HG03457 (cell line): ENCODE data around the gene ANKRD6.

Source experiments
- ATAC-seq: cut with Tn5 transposase; IDR thresholded peaks from one replicate; pipeline ENCODE4 v1.9.1; 2021; ENCODE audit warnings: moderate number of reproducible peaks; ENCODE audit not compliant: unreplicated experiment

Gene ANKRD6

DNA sequence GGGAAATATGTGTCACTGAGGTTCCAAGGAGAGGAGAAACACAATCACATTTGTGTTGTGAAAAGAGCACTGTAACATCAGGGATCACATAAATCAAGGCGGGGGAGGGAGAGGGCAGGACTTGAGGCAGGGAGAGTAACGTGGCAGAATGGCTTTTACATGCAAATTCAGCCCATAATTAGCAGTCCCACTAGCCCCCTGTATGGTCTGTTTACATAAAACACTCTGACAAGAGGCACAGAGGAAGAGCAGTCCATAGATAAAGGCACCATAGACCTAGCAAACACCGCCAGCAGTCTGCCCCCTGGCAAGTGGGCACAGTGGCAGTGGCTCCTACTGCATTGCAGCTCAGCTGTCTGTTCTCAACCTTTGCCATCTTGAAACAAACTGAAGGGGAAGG, 122.9 kb downstream of the ANKRD6 start:
- ATAC-seq, result no peak

GRCh38 chr6:89559487-89559886, 126.5 kb downstream of the ANKRD6 start:
- no peak for ATAC-seq

DNA sequence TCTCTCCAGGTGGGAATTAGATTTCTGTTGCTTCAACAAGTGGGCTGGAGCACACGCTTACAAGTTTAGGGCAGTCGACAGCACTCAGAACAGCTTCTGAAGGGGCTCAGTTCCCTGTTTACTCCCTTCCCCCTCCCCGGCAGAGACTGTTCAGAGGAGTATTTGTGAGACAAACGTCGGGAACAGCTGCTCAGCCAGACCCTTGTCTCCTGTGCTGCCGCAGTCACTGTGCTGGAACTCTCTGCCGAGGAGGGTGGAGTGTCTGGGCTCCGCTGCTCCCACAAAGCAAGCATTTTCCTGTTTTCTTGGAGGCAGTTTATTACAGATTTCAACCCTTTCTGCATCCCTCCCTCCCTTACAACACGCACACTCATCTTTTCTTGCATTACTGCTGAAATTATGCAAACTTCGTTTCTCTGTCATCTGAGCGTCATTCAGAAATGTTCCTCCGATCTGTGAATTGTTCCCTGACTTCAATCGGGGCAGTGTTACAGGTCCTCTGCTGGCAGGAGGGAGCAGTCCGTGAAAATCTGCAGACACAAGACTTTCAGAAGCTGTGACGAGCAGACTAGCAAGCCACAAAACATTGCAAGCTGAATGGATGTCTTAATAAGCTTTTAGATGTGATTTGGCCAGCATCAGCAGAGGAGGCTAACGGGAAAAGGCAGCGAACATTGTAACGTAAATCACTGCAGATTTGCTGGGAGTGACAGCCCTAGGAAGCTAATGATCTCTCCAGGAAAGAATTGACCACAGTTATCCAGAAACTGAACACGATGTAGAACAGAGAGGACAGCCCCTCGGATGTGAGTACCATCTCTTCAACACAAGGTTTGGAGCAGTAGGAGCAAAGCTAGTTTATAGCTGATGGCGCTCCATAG, 129.4 kb downstream of the ANKRD6 start:
- ATAC-seq, result no peak

- no peak for ATAC-seq
These were observed 130.9 kb downstream of the ANKRD6 start for GRCh38 chr6:89563866-89564265.

DNA sequence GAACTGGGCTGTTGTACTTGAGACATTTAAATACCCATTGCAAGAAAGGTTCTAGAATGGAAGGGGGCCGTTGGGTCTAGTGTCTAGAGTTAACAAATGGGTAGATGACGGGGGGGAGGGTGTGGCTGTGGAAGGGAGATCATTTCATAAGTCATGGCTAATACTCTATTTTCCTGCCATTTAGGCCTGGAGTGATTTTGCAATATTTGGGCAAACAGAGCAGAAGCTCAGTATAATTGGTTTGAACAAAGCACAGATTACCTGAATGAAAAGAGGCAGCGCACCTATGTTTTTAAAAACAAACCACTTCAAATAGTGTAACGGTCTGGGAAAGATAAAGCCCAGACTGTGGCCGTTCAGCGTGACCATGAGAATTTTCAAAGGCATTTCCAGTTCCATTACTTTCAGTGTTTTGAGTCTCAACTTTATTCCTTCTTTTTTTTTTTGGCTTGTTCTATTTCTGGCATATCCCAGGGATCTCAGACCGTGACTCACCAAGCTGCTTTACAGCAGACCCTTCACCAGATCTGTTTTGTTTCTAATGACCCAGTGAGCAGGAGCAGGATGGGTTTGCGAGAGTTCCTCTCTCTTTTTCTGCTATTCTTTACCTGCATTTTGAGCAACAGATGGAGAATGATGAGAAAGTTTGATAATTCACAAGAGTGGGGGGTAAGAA, 131.9 kb downstream of the ANKRD6 start:
- no peak for ATAC-seq

DNA sequence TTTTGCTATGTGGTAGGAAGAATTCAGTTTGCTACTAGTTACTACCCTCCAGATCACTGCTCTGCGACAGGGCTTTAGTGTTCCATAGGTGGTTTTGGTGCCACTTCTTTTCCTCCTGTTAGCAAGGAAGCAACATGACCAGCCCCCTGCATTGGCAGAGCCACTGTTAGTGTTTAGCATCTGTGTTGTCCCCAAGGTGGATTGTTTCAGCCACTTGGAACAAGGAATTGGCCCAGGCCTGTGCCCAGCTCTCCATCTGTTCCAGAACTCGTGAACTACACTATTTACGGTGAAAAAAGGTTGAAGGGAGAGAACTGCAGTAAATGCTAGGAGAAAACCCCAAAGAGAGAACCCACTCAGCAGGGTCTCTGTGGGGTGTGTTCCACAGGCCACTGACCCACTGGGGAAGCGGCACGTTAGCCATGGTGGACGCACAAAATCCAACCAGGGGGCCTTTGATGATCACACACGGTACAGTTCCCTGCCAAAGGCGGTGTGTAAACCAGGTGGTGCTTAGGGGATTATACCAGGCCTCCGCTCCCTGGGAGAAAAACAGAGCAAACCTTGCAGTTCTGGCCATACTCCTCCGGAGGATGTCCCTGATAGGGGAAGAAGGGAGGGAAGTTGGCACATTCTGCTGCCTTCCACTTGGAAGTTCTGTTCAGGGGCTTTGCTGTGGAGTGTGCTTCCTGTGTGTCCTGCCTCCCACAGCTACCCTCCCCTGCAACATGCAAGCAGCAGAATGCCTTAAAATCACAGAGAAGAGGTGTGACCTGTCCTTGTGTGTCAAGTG, 133.3 kb downstream of the ANKRD6 start:
- ATAC-seq, result no peak

DNA sequence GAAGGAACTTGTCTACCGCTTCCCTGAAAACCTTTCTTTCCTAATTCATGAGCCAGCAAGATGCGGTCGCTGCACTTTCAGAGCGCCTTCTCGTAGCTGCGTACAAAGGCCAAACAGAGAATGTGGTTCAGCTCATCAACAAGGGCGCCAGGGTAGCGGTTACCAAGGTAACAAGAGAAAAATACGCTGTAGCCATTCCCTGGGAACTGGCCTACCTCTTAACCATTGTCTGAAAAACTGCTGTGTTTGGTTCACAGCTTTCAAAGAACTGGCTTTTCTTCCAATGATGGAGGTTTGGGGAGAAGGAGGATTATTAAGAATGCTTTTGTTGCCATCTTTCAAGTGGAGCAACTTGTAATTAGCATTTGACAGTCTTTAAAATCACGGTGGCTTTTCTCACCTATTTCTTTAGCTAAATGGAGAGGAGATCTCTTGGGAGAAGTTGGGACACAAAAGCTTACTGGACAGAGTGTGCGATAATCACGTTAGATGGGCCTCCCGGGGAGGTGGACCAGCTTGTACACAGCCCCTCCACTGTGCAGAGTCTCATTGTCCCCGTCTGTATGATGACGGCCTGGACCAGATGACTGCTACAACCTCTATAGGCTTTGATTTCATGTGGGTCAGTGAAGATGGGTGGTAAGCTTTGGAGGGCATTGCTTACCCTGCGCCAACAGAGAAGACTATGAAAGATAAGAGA, 134.1 kb downstream of the ANKRD6 start:
- no peak for ATAC-seq

- no peak for ATAC-seq
These were observed 134.9 kb downstream of the ANKRD6 start for GRCh38 chr6:89567630-89568390.

DNA sequence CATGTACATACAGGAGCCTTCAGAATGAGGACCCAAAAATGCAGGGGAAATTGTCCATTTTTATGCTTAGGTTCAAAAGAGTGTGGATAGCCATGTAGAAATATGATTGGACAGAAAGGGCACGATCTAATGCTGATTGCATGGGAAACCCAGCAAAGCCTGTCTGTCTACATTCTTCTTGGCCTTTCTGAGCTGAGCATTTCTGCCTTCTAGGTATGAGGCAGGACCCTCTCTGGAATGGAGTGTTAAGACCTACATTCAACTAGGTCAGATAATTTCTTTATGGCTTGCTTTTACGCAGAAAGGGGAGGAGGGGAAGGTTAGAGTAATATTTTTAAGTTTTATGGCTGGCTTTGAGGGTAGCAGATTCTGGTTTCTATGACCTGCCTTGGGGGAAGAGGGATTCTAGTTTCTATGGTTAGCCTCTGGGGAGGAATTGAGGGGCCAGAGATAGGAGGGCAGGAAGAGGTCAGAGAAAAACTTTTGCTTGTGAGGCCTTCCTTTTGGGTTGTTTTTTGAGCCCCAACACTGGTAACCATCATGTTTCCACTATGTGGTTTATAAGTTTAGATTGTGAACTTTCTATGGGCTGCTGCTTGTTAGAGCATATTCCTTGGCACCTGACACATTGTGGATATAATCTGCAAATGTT, 142.1 kb downstream of the ANKRD6 start:
- no peak for ATAC-seq

GRCh38 chr6:89575562-89575960, 142.6 kb downstream of the ANKRD6 start:
- no peak for ATAC-seq

GRCh38 chr6:89580997-89581666, 148.2 kb downstream of the ANKRD6 start:
- ATAC-seq, result no peak

DNA sequence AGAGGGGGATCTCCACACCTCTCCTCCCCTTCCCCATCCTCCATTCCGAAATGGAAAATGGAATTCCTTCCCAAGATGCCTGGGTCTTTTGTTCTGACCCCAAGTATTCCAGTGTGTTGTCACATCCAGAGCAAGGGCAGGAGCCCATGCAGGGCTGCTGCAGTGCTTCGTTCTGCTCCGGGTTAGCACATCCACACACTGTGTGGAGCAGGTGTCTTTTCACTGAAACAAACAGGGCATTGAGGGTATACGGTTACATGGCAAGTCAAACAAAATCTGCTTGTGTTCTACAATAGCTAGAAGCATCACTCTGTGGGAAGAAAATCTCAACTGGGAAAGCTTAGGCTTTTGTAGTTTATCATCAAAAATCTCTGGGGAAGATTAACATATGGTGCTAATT, 148.7 kb downstream of the ANKRD6 start:
- no peak for ATAC-seq

GRCh38 chr6:89582669-89583325, 149.8 kb downstream of the ANKRD6 start:
- no peak for ATAC-seq

GRCh38 chr6:89583559-89583958, 150.6 kb downstream of the ANKRD6 start:
- ATAC-seq, result no peak

DNA sequence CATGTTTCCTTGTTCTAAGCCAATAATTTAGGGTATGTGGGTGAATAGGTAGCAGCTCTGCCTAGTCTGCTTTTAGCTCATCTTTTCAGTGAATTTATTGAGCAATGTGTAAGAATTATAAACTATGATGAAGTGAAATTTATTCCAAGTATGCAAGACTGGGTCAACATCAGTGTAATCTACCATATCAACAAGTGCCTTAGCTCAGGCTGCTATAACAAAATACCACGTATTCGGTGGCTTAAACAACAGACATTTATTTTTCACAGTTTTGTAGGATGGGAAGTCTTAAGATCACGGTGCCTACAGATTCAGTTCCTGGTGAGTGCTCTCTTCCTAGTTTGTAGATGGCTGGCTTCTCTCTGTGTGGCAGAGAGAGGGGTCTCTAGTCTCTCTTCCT, 151.6 kb downstream of the ANKRD6 start:
- ATAC-seq, result no peak

- no peak for ATAC-seq
These were observed 152.2 kb downstream of the ANKRD6 start for GRCh38 chr6:89585154-89585553.

GRCh38 chr6:89589297-89590025, 156.5 kb downstream of the ANKRD6 start:
- no peak for ATAC-seq

GRCh38 chr6:89590133-89590532, 157.2 kb downstream of the ANKRD6 start:
- ATAC-seq, result no peak
